GM18502 (cell line): ENCODE data around the gene CHD3.
"Not testable (repeated sequence)": the region's sequence is repeated elsewhere in the genome, so short reads cannot be mapped to it uniquely, and the experiment has no call there.

ENCODE experiments used
- ATAC-seq: cut with Tn5 transposase; IDR thresholded peaks from one replicate; pipeline ENCODE4 v1.9.1; 2021; ENCODE audit warnings: mild to moderate bottlenecking; ENCODE audit not compliant: unreplicated experiment, poor library complexity

CHD3 gene

DNA sequence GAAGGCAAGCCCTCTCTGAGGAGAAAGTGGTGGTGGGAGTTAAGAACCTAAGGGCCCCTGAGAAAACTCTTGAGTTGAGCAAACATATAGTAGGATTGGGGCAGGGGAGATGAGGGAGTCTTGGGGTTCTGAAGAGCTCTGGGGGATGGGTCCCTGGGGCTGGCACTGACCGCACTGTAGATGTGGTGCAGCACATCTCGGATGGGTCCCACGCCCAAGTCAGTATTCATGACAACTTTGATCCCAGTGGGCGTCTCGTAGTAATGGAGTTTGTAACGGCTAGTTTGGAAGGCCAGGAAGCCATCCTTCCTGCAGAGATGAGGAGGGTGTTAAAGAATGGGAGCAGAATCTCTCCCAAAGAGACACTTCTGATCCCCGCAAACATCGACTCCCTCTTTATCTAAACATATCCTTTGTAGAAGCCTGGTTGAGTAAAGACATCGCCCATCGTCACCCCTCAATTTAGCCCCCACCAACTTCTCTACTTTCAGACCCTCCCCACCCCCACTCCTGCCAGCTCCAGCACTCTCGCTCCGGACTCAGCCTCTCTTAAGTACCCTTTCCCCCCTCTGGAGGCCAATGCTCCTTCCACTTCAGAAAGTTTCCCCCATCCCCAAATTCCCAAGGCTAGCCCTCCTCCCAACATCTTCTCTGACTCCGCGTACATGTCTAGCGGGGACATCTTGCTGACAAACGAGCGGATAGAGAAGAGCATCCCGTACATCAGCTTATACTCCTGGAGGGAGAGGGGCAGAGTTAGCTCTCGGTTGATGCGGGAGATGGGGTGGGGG, 42.4 kb downstream of the CHD3 start:
- no peak for ATAC-seq

DNA sequence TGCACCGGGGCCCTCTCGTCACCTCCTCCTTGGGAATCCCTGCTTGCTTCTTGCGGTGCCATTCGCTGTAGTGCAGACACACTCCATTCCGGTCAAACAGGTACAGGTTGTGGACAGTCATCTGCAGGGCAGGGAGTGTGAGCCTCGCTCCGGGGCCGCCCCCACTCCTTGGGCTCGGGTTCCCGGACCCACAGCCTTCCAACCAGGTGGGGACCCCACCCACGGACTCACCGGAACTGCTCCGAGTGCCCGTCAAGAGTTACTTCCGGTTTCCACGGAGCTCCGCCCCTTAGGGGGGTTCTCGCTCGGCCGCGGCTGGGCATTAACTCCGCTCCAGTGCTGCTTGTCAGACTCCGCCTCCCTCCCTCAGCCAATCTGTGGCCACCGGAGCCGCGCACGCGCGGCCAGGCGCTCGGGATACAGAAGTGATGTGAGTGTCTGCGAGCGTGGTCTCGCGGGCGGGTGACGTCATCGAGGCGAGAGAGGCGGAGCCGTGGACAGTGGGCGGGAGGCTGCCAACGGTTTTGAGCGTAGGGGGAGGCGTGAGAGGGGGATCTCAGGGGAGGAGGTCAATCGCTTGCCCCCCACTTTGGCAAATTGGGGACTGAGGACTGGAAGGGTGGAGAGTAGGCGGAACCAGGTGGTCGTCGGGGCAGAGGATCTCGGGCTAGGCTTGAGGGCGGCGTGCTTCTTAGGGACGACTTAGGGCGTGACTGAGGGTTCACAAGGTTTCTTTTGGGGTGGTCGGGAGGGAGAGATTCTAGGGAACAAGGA, 43.3 kb downstream of the CHD3 start, which contains the start of the genes CNTROB and TRAPPC1:
Gene CNTROB, plus strand, starts transcription at position 498 of the 774 bp plus-strand sequence. CDS start 874 bp downstream, outside the sequence.
Gene TRAPPC1, minus strand, starts transcription at position 238 of the 774 bp plus-strand sequence. Its CDS starts 117 bp downstream, at position 121.
- peak; percentile 87 for ATAC-seq

DNA sequence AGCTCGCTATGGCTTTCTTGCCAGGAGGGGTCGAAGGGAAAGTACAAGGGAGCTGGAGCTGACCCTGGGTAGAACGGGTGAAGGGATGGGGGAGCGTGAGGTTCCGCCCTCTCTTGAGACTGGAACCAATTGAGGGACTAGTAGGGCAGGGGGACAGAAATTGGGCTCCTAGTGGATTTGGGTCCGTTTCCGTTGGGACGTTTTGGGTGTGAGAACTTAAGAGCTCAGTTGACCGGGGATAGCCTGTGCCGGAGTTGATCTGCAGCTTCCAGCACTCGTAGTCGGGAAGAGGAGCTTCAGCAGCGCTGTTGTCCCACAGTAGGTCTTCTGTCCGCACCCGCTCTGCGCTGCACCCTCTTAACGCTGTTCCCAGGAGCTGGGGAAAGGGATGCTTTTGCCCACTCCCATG, 43.9 kb downstream of the CHD3 start:
- peak; percentile 17 for ATAC-seq

DNA sequence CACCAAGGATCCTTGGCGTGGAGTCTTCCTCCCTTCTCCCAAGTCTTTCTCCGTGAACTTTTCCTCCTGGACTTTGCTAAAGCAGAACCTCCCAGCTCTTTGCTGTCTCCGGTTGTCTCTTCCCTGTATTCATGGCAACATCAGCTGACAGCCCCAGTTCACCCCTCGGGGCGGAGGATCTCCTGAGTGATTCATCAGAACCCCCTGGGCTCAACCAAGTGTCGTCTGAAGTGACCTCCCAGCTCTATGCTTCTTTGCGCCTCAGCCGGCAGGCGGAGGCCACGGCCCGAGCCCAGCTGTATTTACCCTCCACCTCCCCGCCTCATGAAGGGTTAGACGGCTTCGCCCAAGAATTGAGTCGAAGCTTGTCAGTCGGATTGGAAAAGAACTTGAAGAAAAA, 44.4 kb downstream of the CHD3 start:
- ATAC-seq, result no peak

DNA sequence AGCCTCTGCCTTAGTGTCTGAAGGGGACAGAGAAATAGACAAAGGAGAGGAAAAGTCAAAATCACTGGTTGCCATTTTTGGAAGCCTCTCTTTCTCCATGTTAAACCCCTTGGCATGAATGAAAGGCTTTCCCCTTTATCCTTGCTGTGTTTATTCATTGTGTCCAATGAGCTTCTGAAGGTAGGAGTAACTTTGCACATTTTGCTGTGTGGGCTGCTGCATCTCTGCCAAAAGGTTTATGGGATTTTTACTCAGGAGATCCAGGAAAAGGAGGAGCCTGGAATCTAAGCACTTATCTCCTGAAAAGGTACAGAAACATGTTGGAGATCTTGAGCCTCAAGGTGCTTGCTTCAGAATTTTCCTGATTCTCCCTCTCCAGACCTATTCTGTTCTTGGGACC, 47.3 kb downstream of the CHD3 start:
- ATAC-seq, result no peak

DNA sequence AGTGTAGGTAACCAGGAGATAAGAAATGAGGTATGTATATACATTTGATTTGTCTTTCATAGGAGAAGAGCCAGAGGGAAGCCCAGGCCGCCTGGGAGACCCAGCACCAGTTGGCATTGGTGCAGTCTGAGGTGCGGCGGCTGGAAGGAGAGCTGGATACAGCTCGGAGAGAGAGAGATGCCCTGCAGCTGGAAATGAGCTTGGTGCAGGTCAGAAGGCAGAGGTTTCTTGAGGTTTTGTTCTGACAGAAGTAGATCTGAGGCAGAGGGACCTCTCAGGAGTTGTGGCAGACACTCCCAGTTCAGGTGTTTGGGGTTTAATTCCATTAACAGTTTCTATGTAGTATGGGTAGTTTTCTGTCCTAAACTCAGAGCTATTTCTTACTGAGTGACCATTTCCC, 51.4 kb downstream of the CHD3 start:
- no peak for ATAC-seq

DNA sequence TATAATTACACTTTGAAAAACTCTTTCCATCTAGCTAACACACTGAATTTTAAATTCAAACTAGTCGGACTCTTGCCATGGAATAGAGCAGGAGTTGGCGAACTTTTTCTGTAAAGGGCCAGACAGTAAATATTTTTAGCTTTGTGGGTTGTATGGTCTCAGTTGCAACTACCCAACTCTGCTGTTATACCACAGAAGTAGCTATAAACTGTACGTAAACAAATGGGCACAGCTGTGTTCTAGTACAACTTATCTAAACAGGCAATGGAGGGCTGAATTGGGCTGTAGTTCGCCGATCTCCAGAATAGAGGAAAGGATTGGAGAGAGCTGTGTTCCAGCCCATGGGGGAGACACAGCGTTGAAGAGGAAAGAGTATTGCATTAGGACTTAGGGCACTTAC, 52.2 kb downstream of the CHD3 start:
- no peak for ATAC-seq

DNA sequence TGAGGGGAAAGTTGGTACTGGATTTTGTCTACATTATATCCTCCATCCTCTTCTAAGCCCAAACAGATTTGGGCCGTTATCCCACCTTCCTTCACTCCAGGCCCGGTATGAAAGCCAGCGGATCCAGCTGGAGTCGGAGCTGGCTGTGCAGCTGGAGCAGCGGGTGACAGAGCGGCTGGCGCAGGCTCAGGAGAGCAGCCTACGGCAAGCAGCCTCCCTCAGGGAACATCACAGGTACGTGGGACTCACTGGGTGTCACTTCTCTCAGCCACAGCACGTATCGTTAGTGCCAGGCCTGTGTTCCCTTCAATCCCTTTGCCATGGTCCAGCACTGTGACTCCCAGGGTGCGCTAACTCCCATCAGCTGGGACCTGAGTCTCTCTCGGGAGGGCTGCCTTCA, 54.7 kb downstream of the CHD3 start:
- no peak for ATAC-seq

DNA sequence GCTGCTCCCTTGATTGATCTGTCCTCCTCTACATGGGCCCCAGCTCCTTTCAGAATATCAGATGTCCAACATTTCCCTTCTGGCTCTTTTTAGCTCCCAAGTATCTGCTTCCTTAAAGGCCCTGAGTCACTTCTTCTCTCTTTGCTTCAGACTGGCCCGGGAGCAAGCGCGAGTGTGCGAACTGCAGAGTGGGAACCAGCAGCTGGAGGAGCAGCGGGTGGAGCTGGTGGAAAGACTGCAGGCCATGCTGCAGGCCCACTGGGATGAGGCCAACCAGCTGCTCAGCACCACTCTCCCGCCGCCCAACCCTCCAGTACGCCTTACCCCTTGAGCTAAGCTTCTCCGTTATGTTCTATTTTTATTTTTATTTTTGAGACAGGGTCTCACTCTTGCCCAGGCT, 55.7 kb downstream of the CHD3 start:
- no peak for ATAC-seq

DNA sequence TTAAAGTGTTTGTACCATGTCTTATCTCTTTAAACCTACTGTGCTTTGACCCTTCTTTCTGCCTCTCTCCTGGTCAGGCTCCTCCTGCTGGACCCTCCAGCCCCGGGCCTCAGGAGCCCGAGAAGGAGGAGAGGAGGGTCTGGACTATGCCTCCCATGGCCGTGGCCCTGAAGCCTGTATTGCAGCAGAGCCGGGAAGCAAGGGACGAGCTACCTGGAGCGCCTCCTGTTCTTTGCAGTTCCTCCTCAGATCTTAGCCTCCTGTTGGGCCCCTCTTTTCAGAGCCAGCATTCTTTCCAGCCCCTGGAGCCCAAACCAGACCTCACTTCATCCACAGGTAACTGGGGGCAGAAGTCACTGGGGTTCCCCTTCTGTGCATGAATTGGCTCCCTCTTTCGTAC, 57.1 kb downstream of the CHD3 start:
- ATAC-seq, result no peak

DNA sequence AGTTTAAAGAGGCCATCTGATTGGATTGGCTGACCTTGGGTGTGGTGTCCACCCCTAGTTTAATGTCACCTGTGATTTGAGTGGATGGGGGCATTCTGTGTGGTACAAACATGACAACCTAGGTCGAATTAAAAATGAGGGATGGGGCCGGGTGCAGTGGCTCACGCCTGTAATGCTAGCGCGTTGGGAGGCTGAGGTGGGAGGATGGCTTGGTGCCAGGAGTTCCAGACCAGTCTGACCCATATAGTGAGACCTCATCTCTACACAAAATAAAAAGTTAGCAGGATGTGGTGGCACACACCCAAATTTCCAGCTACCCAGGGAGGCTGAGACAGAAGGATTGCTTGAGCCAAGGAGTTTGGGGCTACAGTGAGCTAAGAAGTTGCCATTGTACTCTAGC, 57.9 kb downstream of the CHD3 start:
- no peak for ATAC-seq

DNA sequence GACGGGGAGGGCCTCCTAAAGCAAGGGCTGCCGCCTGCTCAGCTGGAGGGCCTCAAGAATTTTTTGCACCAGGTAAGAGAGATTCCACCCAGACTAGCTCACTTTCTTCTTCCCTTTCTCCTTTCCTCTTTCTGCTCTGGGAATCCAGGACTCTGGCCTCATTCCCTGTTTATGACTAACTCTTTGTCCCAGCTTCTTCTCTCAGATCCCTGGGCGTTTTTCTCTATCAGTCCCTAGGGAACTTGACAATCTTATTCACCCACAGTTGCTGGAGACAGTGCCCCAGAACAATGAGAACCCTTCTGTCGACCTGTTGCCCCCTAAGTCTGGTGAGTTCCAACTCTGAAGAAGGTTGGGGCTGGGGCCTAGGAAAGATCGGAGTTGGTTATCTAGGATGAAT, 59.1 kb downstream of the CHD3 start:
- ATAC-seq, result no peak

DNA sequence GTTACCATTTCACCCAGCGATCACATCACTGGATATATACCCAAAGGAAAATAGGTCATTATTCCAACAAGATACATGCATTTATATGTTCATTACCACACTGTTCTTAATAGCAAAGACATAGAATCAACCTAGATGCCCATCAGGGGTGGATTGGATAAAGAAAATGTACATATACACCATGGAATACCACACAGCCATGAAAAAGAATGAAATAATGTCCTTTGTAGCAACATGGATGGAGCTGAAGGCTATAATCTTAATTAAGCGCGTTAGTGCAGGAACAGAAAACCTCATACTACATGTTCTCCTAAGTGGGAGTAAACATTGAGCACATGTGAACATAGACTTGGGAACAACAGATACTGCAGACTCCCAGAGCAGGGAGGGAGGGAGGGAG, 62.0 kb downstream of the CHD3 start:
- no peak for ATAC-seq

DNA sequence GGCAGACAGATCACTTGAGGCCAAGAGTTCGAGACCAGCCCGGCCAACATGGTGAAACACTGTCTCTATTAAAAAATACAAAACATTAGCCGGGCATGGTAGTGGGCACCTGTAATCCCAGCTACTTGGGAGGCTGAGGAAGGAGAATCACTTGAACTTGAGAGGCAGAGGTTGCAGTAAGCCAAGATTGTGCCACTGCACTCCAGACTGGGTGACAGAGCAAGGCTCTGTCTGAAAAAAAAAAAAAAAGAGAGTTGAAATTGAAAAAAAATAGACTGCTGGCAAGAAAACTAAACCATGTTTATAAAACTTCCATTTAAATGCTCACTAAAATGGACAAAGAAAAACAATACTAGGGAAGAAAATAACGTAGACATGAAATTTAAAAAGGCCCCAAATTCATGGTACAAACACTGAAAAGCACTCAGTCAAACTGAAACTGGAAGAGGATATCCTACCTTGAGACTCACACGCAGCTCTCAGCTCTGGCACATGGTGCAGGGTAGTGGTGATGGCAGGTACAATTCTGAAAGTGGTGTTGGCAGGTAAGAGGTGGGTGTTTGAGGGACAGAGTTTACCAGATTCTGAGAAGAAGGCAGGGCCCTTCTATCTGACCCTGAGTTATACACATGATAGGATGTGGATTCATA, 62.7 kb downstream of the CHD3 start:
- peak; percentile 57 for ATAC-seq

DNA sequence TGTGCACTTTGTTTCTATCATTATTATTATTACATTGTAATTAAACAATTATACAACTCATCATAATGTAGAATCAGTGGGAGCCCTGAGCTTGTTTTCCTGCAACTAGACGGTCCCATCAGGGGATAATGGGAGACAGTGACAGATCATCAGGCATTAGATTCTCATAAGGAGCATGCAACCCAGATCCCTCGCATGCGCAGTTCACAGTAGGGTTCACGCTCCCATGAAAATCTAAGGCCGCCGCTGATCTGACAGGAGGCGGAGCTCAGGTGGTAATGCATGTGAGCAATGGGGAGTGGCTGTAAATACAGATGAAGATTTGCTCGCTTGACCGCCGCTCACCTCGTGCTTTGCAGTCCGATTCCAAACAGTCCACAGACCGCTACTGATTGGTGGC, 64.7 kb downstream of the CHD3 start:
- ATAC-seq, result not testable (repeated sequence)

DNA sequence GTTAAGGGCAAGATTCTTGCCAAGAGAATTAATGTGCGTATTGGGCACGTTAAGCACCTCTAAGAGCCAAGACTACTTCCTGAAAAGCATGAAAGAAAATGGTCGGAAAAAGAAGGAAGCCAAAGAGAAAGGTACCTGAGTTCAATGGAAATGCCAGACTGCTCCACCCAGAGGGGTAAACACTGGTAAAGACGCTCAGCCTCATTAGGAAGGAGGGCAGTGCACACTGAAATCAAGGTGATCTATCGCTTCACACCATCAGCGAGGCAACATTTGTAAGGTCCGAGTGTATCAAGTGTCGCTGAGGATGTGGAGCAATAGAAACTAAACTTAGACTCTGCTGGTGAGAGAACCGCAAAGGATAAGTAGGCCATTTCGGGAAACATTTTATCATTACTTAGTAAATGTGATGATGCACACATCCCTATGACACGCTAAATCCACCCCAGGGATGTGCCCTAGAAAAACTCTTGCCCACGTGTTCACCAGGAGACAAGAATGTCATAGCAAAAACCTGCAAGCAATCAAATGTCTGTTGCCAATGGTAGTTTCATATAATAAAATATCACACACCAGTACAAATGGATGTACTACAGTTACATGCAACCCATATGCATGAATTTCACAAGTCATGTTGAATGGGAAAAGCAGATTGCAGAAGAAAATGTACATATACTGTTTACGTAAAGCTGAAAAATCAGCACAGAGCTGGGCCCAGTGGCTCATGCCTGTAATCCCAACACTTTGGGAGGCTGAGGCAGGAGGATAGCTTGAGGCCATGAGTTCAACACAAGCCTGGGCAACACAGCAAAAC, 67.0 kb downstream of the CHD3 start:
- no peak for ATAC-seq

DNA sequence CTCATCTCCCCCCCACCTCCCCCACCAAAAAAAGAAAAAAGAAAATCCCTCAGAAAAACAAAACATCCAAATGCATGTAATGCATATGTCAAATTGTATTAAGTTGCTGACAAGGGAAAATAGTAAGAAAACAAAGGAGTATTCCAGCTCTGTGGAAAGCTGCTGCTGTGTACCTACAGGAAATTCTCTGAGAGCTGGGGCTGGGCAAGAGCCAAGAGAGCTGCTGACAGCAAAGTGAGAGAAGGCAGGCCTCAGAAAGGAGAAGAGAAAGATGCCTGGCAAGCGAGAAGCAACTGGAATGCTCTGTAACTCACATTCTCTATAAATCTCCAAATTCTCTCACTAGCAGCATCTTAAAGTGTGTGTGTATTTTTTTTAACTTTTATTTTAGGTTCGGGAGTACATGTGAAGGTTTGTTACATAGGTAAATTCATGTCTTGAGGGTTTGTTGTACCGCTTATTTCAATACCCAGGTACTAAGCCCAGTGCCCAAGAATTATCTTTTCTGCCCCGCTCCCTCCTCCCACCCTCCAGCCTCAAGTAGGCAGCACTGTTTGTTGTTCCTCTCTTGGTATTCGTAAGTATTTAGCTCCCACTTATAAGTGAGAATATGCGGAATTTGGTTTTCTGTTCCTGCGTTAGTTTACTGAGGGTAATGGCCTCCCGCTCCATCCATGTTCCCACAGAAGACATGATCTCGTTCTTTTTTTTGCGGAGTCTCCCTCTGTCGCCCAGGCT, 67.8 kb downstream of the CHD3 start:
- no peak for ATAC-seq

DNA sequence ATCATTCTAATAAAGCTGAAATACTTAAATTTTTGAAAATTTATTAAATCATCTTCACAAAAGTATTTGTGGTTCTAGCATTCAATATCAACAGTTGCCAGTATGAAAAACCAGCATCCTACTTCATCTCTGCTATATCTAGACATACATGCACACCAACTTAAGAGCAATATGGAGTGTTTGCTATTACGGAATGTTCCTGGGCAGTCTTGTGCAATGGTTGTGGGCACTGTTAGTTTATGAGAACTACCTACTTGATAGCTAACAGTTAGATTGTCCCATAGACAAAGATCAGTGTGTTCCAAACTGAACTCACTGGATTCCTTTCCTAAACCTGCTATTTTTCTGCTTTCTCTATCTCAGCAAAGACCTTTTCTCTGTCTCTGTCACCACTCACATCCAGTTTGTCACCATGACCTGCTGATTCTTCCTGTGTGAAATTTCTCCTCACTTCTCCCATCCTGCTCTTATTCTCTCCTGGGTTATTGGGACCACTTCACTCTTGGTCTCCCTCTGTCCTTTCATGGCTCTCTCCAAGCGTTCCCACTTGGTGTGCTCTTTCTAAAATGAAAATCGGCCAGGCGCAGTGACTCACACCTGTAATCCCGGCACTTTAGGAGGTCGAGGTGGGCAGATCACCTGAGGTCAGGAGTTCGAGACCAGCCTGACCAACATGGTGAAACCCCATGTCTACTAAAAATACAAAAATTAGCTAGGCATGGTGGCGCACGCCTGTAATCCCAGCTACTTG, 71.1 kb downstream of the CHD3 start:
- no peak for ATAC-seq

DNA sequence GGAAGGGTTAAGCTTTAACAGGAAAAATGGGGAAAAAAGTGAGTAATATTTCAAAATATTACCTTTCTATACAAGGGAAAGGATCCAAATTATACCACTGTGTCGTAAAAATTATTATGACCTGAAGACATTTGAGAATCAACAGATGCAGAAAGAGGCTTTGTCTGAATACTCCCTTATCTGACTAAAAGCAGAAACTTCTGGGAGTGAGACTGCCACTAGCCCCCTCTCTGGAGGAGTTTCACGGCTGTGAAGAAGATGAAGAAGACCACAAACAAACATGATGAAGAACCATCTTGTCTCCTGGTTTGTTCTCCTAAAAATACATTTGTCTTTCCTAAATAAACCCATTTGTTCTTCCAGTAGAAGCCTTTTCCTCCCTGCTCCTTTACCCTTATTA, 72.8 kb downstream of the CHD3 start:
- no peak for ATAC-seq
